IMR-90 (cell line): ENCODE measurements around the gene EGF. TPM values are rescaled to one million over a fixed set of nuclear protein-coding genes. Genes with fewer than 3 reads are reported as not detected.

Source experiments
- ATAC-seq: fragments of 200-7000 bp; cut with Tn5 transposase; 2 replicates; pipeline ENCODE4 v1.9.1; 2020; ENCODE audit warnings: low read depth, mild to moderate bottlenecking, moderate library complexity
- BruUV-seq: library from RNA; stranded (reverse); fragments of 400-500 nt; replicated peaks from 2 replicates; lab custom pipeline; 2021; lab: Mats Ljungman, UMichigan
- CTCF ChIA-PET: fragments of 300-600 bp; formaldehyde crosslinking; extraction: SDS; loops from one replicate; lab custom pipeline; 2021; ENCODE audit warnings: antibody characterized with exemption; lab: Yijun Ruan, JAX
- POLR2A ChIA-PET: fragments of 300-600 bp; sonication (Branson Sonifier 250); formaldehyde crosslinking; loops from one replicate; lab custom pipeline; 2022; ENCODE audit warnings: antibody characterized with exemption; ENCODE audit not compliant: unreplicated experiment; lab: Charles Lee
- DNase-seq: peaks from one replicate; pipeline ENCODE4 v3.0.0; 2013
- H2AFZ ChIP-seq: replicated peaks from 2 replicates; pipeline ENCODE3; 2013; ENCODE audit warnings: low read length, mild to moderate bottlenecking; ENCODE audit not compliant: poor library complexity
- H2AK5ac ChIP-seq: 2 replicates; pipeline ENCODE4 v1.6.1; 2013; ENCODE audit warnings: low read depth, low read length, inconsistent platforms
- H2AK9ac ChIP-seq: replicated peaks from 2 replicates; pipeline ENCODE3; 2013; ENCODE audit warnings: mild to moderate bottlenecking, low read depth, low read length, moderate library complexity; ENCODE audit not compliant: poor library complexity
- H2BK120ac ChIP-seq: 2 replicates; pipeline ENCODE4 v1.6.1; 2013; ENCODE audit warnings: low read depth, low read length, inconsistent platforms
- H2BK15ac ChIP-seq: 3 replicates; pipeline ENCODE4 v1.6.1; 2013; ENCODE audit warnings: low read depth, low read length, inconsistent platforms
- H2BK20ac ChIP-seq: 2 replicates; pipeline ENCODE4 v1.6.1; 2013; ENCODE audit warnings: low read depth, mild to moderate bottlenecking, inconsistent platforms, low read length, moderate library complexity
- H2BK5ac ChIP-seq: 2 replicates; pipeline ENCODE4 v1.6.1; 2013; ENCODE audit warnings: mild to moderate bottlenecking, low read depth, low read length, inconsistent platforms; ENCODE audit not compliant: poor library complexity, severe bottlenecking
- H3K14ac ChIP-seq: replicated peaks from 2 replicates; pipeline ENCODE4 v1.6.1; 2013; ENCODE audit warnings: low read depth, low read length, inconsistent platforms
- H3K18ac ChIP-seq: 2 replicates; pipeline ENCODE4 v1.6.1; 2013; ENCODE audit warnings: low read depth, low read length, control low read depth
- H3K23ac ChIP-seq: 2 replicates; pipeline ENCODE4 v1.6.1; 2013; ENCODE audit warnings: low read depth, low read length, inconsistent platforms
- H3K27ac ChIP-seq: 2 replicates; pipeline ENCODE4 v1.5.1; 2013; ENCODE audit warnings: mild to moderate bottlenecking, control low read depth, low read length; ENCODE audit not compliant: insufficient read depth
- H3K27me3 ChIP-seq: 2 replicates; pipeline ENCODE4 v1.6.1; 2013; ENCODE audit warnings: low read length; ENCODE audit not compliant: control insufficient read depth, insufficient read depth
- H3K36me3 ChIP-seq: 2 replicates; pipeline ENCODE4 v1.6.1; 2013; ENCODE audit warnings: low read length, mixed read lengths; ENCODE audit not compliant: control insufficient read depth, insufficient read depth
- H3K4ac ChIP-seq: 2 replicates; pipeline ENCODE4 v1.6.1; 2013; ENCODE audit warnings: low read depth, low read length, inconsistent platforms
- H3K4me1 ChIP-seq: 2 replicates; pipeline ENCODE4 v1.6.1; 2013; ENCODE audit warnings: low read length, mixed read lengths; ENCODE audit not compliant: control insufficient read depth, insufficient read depth
- H3K4me2 ChIP-seq: 2 replicates; pipeline ENCODE4 v1.6.1; 2013; ENCODE audit warnings: low read depth, mild to moderate bottlenecking, control low read depth, low read length, moderate library complexity
- H3K4me3 ChIP-seq: 2 replicates; pipeline ENCODE4 v1.5.1; 2013; ENCODE audit warnings: low read depth, mild to moderate bottlenecking, control low read depth, low read length, moderate library complexity; ENCODE audit not compliant: insufficient read depth
- H3K56ac ChIP-seq: 2 replicates; pipeline ENCODE4 v1.6.1; 2013; ENCODE audit warnings: low read length, inconsistent platforms; ENCODE audit not compliant: insufficient read depth; ENCODE audit errors: extremely low read depth
- H3K79me1 ChIP-seq, 2 experiments: 2 replicates each; pipeline ENCODE4 v1.6.1; 2013; ENCODE audit warnings: low read length in 2 of 2, inconsistent platforms in 1 of 2, low read depth in 1 of 2
- H3K9ac ChIP-seq: 2 replicates; pipeline ENCODE4 v1.6.1; 2013; ENCODE audit warnings: low read depth, low read length, control low read depth
- H3K9me1 ChIP-seq: 2 replicates; pipeline ENCODE4 v1.6.1; 2013; ENCODE audit warnings: low read length, inconsistent platforms; ENCODE audit not compliant: insufficient read depth
- H3K9me3 ChIP-seq: 2 replicates; pipeline ENCODE4 v1.6.1; 2013; ENCODE audit warnings: low read length; ENCODE audit not compliant: control insufficient read depth, insufficient read depth
- H4K20me1 ChIP-seq: 2 replicates; pipeline ENCODE4 v1.6.1; 2013; ENCODE audit warnings: low read length, inconsistent platforms; ENCODE audit not compliant: insufficient read depth
- H4K5ac ChIP-seq: 2 replicates; pipeline ENCODE4 v1.6.1; 2013; ENCODE audit warnings: mild to moderate bottlenecking, low read depth, low read length, control low read depth
- H4K8ac ChIP-seq, 2 experiments: 2 replicates each; pipeline ENCODE4 v1.6.1; 2013; ENCODE audit warnings: low read depth in 2 of 2, low read length in 2 of 2, control low read depth in 1 of 2, inconsistent platforms in 1 of 2
- H4K91ac ChIP-seq: 2 replicates; pipeline ENCODE4 v1.6.1; 2013; ENCODE audit warnings: low read depth, low read length, inconsistent platforms; ENCODE audit not compliant: insufficient read depth
- BHLHE40 ChIP-seq: fragments of 150-350 bp; IDR thresholded peaks from 2 replicates; pipeline ENCODE4 v1.6.1; 2016; ENCODE audit warnings: mild to moderate bottlenecking, low read depth, low read length
- CEBPB ChIP-seq: IDR thresholded peaks from 2 replicates; pipeline ENCODE4 v1.6.1; 2012; ENCODE audit warnings: low read depth, low read length, improper control_type of control experiment
- CHD1 ChIP-seq: IDR thresholded peaks from 2 replicates; pipeline ENCODE4 v1.6.1; 2012; ENCODE audit warnings: low read depth, low read length, improper control_type of control experiment
- CTCF ChIP-seq: conservative IDR thresholded peaks from 2 replicates; pipeline ENCODE4 v1.5.1; 2012; ENCODE audit warnings: mild to moderate bottlenecking, low read depth, low read length, improper control_type of control experiment
- ELK1 ChIP-seq: fragments of 150-350 bp; IDR thresholded peaks from 2 replicates; pipeline ENCODE4 v1.6.1; 2016; ENCODE audit warnings: low read depth, mild to moderate bottlenecking, low read length, moderate library complexity, borderline replicate concordance
- FOS ChIP-seq: fragments of 150-350 bp; IDR thresholded peaks from 2 replicates; pipeline ENCODE4 v1.6.1; 2016; ENCODE audit warnings: low read depth, low read length
- MAFK ChIP-seq: IDR thresholded peaks from 2 replicates; pipeline ENCODE4 v1.6.1; 2012; ENCODE audit warnings: low read depth, low read length, improper control_type of control experiment
- MAZ ChIP-seq: IDR thresholded peaks from 2 replicates; pipeline ENCODE4 v1.6.1; 2012; ENCODE audit warnings: low read depth, mild to moderate bottlenecking, low read length, improper control_type of control experiment, moderate library complexity, borderline replicate concordance
- MXI1 ChIP-seq: IDR thresholded peaks from 2 replicates; pipeline ENCODE4 v1.6.1; 2012; ENCODE audit warnings: low read depth, mild to moderate bottlenecking, low read length, moderate library complexity, borderline replicate concordance
- NFE2L2 ChIP-seq: fragments of 150-350 bp; IDR thresholded peaks from 2 replicates; pipeline ENCODE4 v1.6.1; 2016; ENCODE audit warnings: low read depth, mild to moderate bottlenecking, low read length
- POLR2A ChIP-seq: IDR thresholded peaks from 2 replicates; pipeline ENCODE4 v1.6.1; 2012; ENCODE audit warnings: mild to moderate bottlenecking, low read depth, low read length
- RAD21 ChIP-seq: IDR thresholded peaks from 2 replicates; pipeline ENCODE4 v1.6.1; 2012; ENCODE audit warnings: low read length, improper control_type of control experiment
- RCOR1 ChIP-seq: IDR thresholded peaks from 2 replicates; pipeline ENCODE4 v1.6.1; 2012; ENCODE audit warnings: mild to moderate bottlenecking, low read length, improper control_type of control experiment; ENCODE audit not compliant: insufficient replicate concordance
- RFX5 ChIP-seq: IDR thresholded peaks from 2 replicates; pipeline ENCODE4 v1.8.0; 2012; ENCODE audit warnings: low read depth, mild to moderate bottlenecking, low read length, moderate library complexity
- SMC3 ChIP-seq: fragments of 150-350 bp; IDR thresholded peaks from 2 replicates; pipeline ENCODE4 v1.6.1; 2016; ENCODE audit warnings: low read depth, mild to moderate bottlenecking, antibody characterized with exemption, low read length, moderate library complexity
- USF2 ChIP-seq: fragments of 150-350 bp; IDR thresholded peaks from 2 replicates; pipeline ENCODE4 v1.6.1; 2017; ENCODE audit warnings: mild to moderate bottlenecking, antibody characterized with exemption, low read length, low read depth
- WGBS, 2 experiments: methylation state at CpG; one replicate each; pipeline versions ENCODE4 v1.1.5 to v1.1.7; 2013; ENCODE audit warnings: missing lambda C conversion rate in 2 of 2; ENCODE audit not compliant: insufficient read length in 1 of 2; ENCODE audit errors: extremely low coverage in 2 of 2; 5-methylcytosine and 5-hydroxymethylcytosine counted together
- dilution Hi-C: fragments of 300-500 bp; cut with HindIII; formaldehyde crosslinking; loops from one replicate; pipeline ENCODE4 v1.14.3; 2018; ENCODE audit warnings: low sequenced_read_pairs; ENCODE audit not compliant: unreplicated experiment
- in situ Hi-C: fragments of 300-500 bp; cut with MboI; formaldehyde crosslinking; loops from 3 replicates; pipeline ENCODE4 v1.14.3; 2019; ENCODE audit warnings: low sequenced_read_pairs, inconsistent platforms, mixed read lengths
- intact Hi-C: fragments of 100-400 bp; cut with micrococcal nuclease; formaldehyde crosslinking; loops from 2 replicates; pipeline ENCODE4 v1.10.0; 2022
- polyA plus RNA-seq, 3 experiments: library from polyadenylated mRNA; depleted of rRNA; stranded (reverse); fragments of >200 nt; gene quantifications; 2 replicates each; pipeline ENCODE4 v1.2.3, GENCODE V29; 2012; ENCODE audit warnings: low replicate concordance in 1 of 3
- total RNA-seq: library from RNA; depleted of rRNA; stranded (reverse); fragments of >200 nt; gene quantifications from 2 replicates; pipeline ENCODE4 v1.2.3, GENCODE V29; 2012

The EGF gene
- total and polyA plus RNA-seq, 2 of the 4 experiments (the other 2 are of a cell fraction): 1.7 to 2.2 TPM

- intact Hi-C loops: loop anchor here (10.0 kb wide), 1 partner anchor 1378 kb away; no protein-coding TSS in a partner anchor
Observed at GRCh38 chr4:109996526-109996925, 83.8 kb downstream of the EGF start.

More at GRCh38 chr4:109996526-109996925, 83.8 kb downstream of the EGF start:
- no peak overlapping the region for H4K8ac ChIP-seq
- no peak overlapping the region for H3K14ac ChIP-seq
- H4K20me1 ChIP-seq: no peaks in the 10 kb centered on the region
- H3K9me3 ChIP-seq: no peaks in the 10 kb centered on the region
- TF ChIP-seq FOS: no peak
- TF ChIP-seq NFE2L2: no peak
- TF ChIP-seq CHD1: no peak
- TF ChIP-seq RAD21: no peak
- no peak for TF ChIP-seq ELK1
- no peak for TF ChIP-seq MAFK
- TF ChIP-seq MXI1: no peak
- TF ChIP-seq CTCF: no peak
- TF ChIP-seq SMC3: no peak
- no peak for TF ChIP-seq BHLHE40
- TF ChIP-seq USF2: no peak
- TF ChIP-seq POLR2A: no peak
- TF ChIP-seq CEBPB: no peak
- TF ChIP-seq MAZ: no peak
- TF ChIP-seq RCOR1: no peak
- TF ChIP-seq RFX5: no peak
- dilution Hi-C loops (no loop called here), in situ Hi-C loops (loop anchor here (5.0 kb wide), 1 partner anchor 521 kb away; no protein-coding TSS in a partner anchor)
- H3K79me1 ChIP-seq: no peaks in the 10 kb centered on the region
- H3K9me1 ChIP-seq: no peaks in the 10 kb centered on the region
- DNase-seq (no peak), ATAC-seq (no peak)
- WGBS, 2 experiments: no CpG with 5 or more reads among the region's 3 CpGs
- ChIA-PET POLR2A (no interaction called here), CTCF (no interaction called here)
- no peak overlapping the region for H2BK5ac ChIP-seq
- no peak overlapping the region for H3K4ac ChIP-seq
- H2BK15ac ChIP-seq: no peak overlapping the region
- no peak overlapping the region for H2AFZ ChIP-seq
- no peak overlapping the region for H3K56ac ChIP-seq
- H3K9ac ChIP-seq: no peak overlapping the region
- BruUV-seq: no TSS peak
- no peak overlapping the region for H2BK20ac ChIP-seq
- no peak overlapping the region for H3K4me3 ChIP-seq
- H2BK120ac ChIP-seq: no peak overlapping the region
- no peak overlapping the region for H3K4me2 ChIP-seq
- H3K23ac ChIP-seq: no peak overlapping the region
- H4K91ac ChIP-seq: no peak overlapping the region
- no peak overlapping the region for H3K18ac ChIP-seq
- no peak overlapping the region for H2AK9ac ChIP-seq
- H3K4me1 ChIP-seq: no peaks in the 10 kb centered on the region
- H4K5ac ChIP-seq: no peak overlapping the region
- H3K27ac ChIP-seq: no peak overlapping the region
- H3K36me3 ChIP-seq: no peaks in the 10 kb centered on the region
- no peak overlapping the region for H2AK5ac ChIP-seq
- H3K27me3 ChIP-seq: peaks cover 2% of the 10 kb centered on the region; the same call in 1 of the 2 replicates
